Cerebellar cortex (tissue), 1 donor: ENCODE measurements around the gene FLT3LG.
A peak's percentile ranks its signal among the peaks of the same experiment; 100 is the strongest.
"Not testable (repeated sequence)": the region's sequence is repeated elsewhere in the genome, so short reads cannot be mapped to it uniquely, and the experiment has no call there.

Source experiments
- DNase-seq: peaks from one replicate; pipeline ENCODE4 v3.0.0-alpha.2; 2015; ENCODE audit warnings: low spot score

Gene FLT3LG

GRCh38 chr19:49461656-49462055 is 12.4 kb upstream of the FLT3LG start:
- no peak for DNase-seq

GRCh38 chr19:49462492-49462891 is 11.5 kb upstream of the FLT3LG start:
- DNase-seq = no peak

- DNase-seq = no peak
These were observed 9.9 kb upstream of the FLT3LG start for GRCh38 chr19:49463960-49464740.

GRCh38 chr19:49465371-49465770 is 8.6 kb upstream of the FLT3LG start:
- no peak for DNase-seq

GRCh38 chr19:49468199-49468598 is 5.8 kb upstream of the FLT3LG start:
- DNase-seq = no peak

GRCh38 chr19:49468746-49469447 is 5.1 kb upstream of the FLT3LG start:
- DNase-seq = peak; percentile 70

GRCh38 chr19:49469828-49470614 is 4.0 kb upstream of the FLT3LG start:
- DNase-seq = no peak

GRCh38 chr19:49470615-49470978 is 3.4 kb upstream of the FLT3LG start:
- no peak for DNase-seq

- DNase-seq = no peak
These were observed 1.1 kb upstream of the FLT3LG start for GRCh38 chr19:49472936-49473335.

GRCh38 chr19:49473501-49473867 is 531 bp upstream of the FLT3LG start:
- not testable (repeated sequence) for DNase-seq

- no peak for DNase-seq
These were observed 518 bp downstream of the FLT3LG start for GRCh38 chr19:49474542-49474924.

- DNase-seq = no peak
These were observed 1.3 kb downstream of the FLT3LG start for GRCh38 chr19:49475191-49475917.

- peak; percentile 75 for DNase-seq
These were observed 2.2 kb downstream of the FLT3LG start for GRCh38 chr19:49475995-49476880.

GRCh38 chr19:49479975-49480628 is 6.1 kb downstream of the FLT3LG start:
- DNase-seq = no peak

GRCh38 chr19:49481020-49481683 is 7.1 kb downstream of the FLT3LG start:
- no peak for DNase-seq

- no peak for DNase-seq
These were observed 12.2 kb downstream of the FLT3LG start for GRCh38 chr19:49486232-49486631.

GRCh38 chr19:49486710-49487276 is 12.8 kb downstream of the FLT3LG start:
- no peak for DNase-seq

- DNase-seq = peak; percentile 99
These were observed 13.4 kb downstream of the FLT3LG start, which contains the start of gene RPL13A for GRCh38 chr19:49487277-49488045. RPL13A (plus strand) TSS chr19:49487608; CDS start chr19:49487630, 22 bp downstream.
